Type B pancreatic cell (in vitro differentiated cells): ENCODE data around the gene CYLD. TPM values are rescaled to one million over a fixed set of nuclear protein-coding genes. Genes with fewer than 3 reads are reported as not detected.

Source experiments
- DNase-seq: peaks from one replicate; pipeline ENCODE4 v3.0.0; 2021; ENCODE audit warnings: mixed read lengths; ENCODE audit not compliant: unreplicated experiment; ENCODE audit errors: extremely low spot score
- H3K27ac Mint-ChIP-seq: 2 replicates; pipeline ENCODE4 v1.8.0; 2021; ENCODE audit warnings: mild to moderate bottlenecking, mixed read lengths
- H3K27me3 Mint-ChIP-seq: 2 replicates; pipeline ENCODE4 v1.8.0; 2021; ENCODE audit warnings: mixed read lengths
- H3K36me3 Mint-ChIP-seq: 2 replicates; pipeline ENCODE4 v1.8.0; 2021; ENCODE audit warnings: mixed read lengths
- H3K4me1 Mint-ChIP-seq: one replicate; pipeline ENCODE4 v1.8.0; 2021; ENCODE audit warnings: mixed read lengths; ENCODE audit not compliant: unreplicated experiment
- H3K4me3 Mint-ChIP-seq: 2 replicates; pipeline ENCODE4 v1.8.0; 2021; ENCODE audit warnings: mild to moderate bottlenecking, mixed read lengths
- H3K9me3 Mint-ChIP-seq: 2 replicates; pipeline ENCODE4 v1.8.0; 2021; ENCODE audit warnings: mixed read lengths
- CTCF ChIP-seq: fragments of 200-600 bp; sonication (generic); conservative IDR thresholded peaks from 2 replicates; pipeline ENCODE4 v1.5.0; 2021; ENCODE audit warnings: antibody characterized with exemption, mild to moderate bottlenecking
- total RNA-seq: library from RNA; stranded (reverse); gene quantifications from 2 replicates; pipeline ENCODE4 v1.2.1, GENCODE V29; 2021; ENCODE audit warnings: low replicate concordance

Gene CYLD
- total RNA-seq, 1 donor from 2014 or later, result 24.9 TPM

GRCh38 chr16:50833929-50834328 is 92.0 kb downstream of the CYLD start:
- Mint-ChIP-seq H3K36me3 (no peaks in the 10 kb centered on the region), H3K27me3 (peaks cover 8% of the 10 kb centered on the region), H3K4me1 (no peaks in the 10 kb centered on the region), H3K4me3 (no peak overlapping the region), H3K27ac (no peak overlapping the region), H3K9me3 (no peaks in the 10 kb centered on the region)
- DNase-seq, result peak; percentile 25
- TF ChIP-seq CTCF, result no peak

- TF ChIP-seq CTCF, result no peak
- no peaks in the 10 kb centered on the region for H3K36me3 Mint-ChIP-seq
- H3K4me3 Mint-ChIP-seq, result no peak overlapping the region
- peak; percentile 29 for DNase-seq
- H3K27ac Mint-ChIP-seq, result no peak overlapping the region
- no peaks in the 10 kb centered on the region for H3K4me1 Mint-ChIP-seq
- H3K27me3 Mint-ChIP-seq, result peaks cover 10% of the 10 kb centered on the region
- H3K9me3 Mint-ChIP-seq, result no peaks in the 10 kb centered on the region
Measured at GRCh38 chr16:50834701-50835100, 92.8 kb downstream of the CYLD start.

- peak; percentile 34 for DNase-seq
- H3K9me3 Mint-ChIP-seq, result no peaks in the 10 kb centered on the region
- H3K36me3 Mint-ChIP-seq, result no peaks in the 10 kb centered on the region
- no peak for TF ChIP-seq CTCF
- H3K4me3 Mint-ChIP-seq, result no peak overlapping the region
- H3K27me3 Mint-ChIP-seq, result peaks cover 19% of the 10 kb centered on the region
- H3K4me1 Mint-ChIP-seq, result no peaks in the 10 kb centered on the region
- no peak overlapping the region for H3K27ac Mint-ChIP-seq
Measured at GRCh38 chr16:50835358-50836060, 93.6 kb downstream of the CYLD start.

- Mint-ChIP-seq H3K36me3 (no peaks in the 10 kb centered on the region), H3K9me3 (no peaks in the 10 kb centered on the region), H3K27me3 (peaks cover 25% of the 10 kb centered on the region), H3K27ac (no peak overlapping the region), H3K4me3 (no peak overlapping the region), H3K4me1 (no peaks in the 10 kb centered on the region)
- peak; percentile 8 for DNase-seq
- TF ChIP-seq CTCF, result no peak
Measured at GRCh38 chr16:50836121-50836621, 94.3 kb downstream of the CYLD start.

- peaks cover 35% of the 10 kb centered on the region for H3K27me3 Mint-ChIP-seq
- no peaks in the 10 kb centered on the region for H3K36me3 Mint-ChIP-seq
- no peaks in the 10 kb centered on the region for H3K4me1 Mint-ChIP-seq
- no peak for DNase-seq
- H3K27ac Mint-ChIP-seq, result no peak overlapping the region
- H3K9me3 Mint-ChIP-seq, result no peaks in the 10 kb centered on the region
- H3K4me3 Mint-ChIP-seq, result no peak overlapping the region
- no peak for TF ChIP-seq CTCF
Measured at GRCh38 chr16:50837324-50837723, 95.4 kb downstream of the CYLD start.
